ENCODE measurements around the gene WASF2.
A peak's percentile ranks its signal among the peaks of the same experiment; 100 is the strongest.

Gene WASF2

DNA sequence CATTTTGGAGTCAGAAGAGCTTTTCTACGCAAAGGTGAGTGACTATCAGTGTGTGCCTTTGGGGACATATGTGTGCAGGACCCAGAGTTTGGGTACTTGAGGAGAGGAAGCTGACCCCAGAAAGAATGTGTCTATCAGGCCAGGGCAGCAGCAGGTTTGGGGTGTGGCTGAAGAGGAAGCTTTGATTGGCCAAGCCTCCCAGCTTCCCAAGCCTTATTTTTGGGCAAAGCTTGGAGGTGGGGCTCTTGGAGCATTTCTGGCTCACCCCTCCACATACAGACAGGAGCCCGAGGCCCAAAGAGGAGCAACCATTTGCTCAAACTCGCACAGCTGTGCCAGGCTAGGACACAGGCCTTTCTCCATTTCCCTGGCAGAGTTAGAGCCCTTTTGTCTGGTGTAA is 92.9 kb downstream of the WASF2 start:
- Histone ChIP-seq H3K4me3 (ENCODE audit: low read depth in 1 of 2, low read length in 1 of 2) (no peak overlapping the region), H3K4me1 (ENCODE audit: control insufficient read depth in 1 of 2, insufficient read depth in 1 of 2, low read depth in 1 of 2, low read length in 1 of 2) (peaks cover 8 to 11% of the 10 kb centered on the region in 2 experiments), H3K36me3 (no peaks in the 10 kb centered on the region), H3K27ac (no peak overlapping the region), H3K27me3 (peaks cover 25% of the 10 kb centered on the region), H3K9me3 (no peaks in the 10 kb centered on the region)
- TF ChIP-seq, protein P1, sequence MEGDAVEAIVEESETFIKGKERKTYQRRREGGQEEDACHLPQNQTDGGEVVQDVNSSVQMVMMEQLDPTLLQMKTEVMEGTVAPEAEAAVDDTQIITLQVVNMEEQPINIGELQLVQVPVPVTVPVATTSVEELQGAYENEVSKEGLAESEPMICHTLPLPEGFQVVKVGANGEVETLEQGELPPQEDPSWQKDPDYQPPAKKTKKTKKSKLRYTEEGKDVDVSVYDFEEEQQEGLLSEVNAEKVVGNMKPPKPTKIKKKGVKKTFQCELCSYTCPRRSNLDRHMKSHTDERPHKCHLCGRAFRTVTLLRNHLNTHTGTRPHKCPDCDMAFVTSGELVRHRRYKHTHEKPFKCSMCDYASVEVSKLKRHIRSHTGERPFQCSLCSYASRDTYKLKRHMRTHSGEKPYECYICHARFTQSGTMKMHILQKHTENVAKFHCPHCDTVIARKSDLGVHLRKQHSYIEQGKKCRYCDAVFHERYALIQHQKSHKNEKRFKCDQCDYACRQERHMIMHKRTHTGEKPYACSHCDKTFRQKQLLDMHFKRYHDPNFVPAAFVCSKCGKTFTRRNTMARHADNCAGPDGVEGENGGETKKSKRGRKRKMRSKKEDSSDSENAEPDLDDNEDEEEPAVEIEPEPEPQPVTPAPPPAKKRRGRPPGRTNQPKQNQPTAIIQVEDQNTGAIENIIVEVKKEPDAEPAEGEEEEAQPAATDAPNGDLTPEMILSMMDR (IDR thresholded peaks at IDR 0.05) = no peak

DNA sequence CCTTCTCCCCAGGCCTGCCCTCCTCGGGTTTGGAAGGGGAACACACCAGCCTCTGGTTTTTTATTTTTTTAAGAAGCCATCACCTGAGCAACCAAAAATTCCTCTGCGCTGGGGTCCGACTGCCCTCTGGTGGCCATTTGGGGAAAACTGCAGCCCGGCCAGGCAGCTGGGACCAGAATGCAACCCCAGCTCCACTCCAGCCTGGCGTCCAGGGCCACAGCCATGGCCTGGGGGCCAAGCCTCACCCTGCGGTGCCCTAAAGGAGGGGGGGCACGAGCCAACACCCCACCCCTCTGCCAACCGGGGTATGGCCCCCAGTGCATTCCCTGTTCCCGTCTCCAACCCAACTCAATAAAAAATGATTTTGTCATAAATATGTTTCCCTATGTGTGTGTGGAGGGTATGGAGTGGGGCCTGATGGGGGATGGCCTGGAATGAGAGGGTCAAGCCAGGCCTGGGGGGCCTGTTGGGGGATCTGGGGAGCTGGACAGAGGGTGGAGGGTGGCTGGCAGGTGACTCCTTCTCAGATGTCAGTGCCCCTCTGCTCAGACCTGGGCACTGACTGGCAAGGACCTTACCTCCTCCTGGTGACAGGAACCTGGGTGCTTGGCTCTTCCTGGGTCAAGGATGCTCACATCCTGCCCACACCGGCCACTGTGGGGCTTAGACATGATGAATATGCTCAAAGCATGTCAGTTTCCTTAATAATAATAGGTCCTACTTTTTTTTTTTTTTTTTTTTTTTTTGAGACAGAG is 94.3 kb downstream of the WASF2 start:
- TF ChIP-seq, protein P1 (IDR thresholded peaks at IDR 0.05) = peak; percentile 94
- Histone ChIP-seq H3K9me3 (no peaks in the 10 kb centered on the region), H3K4me1 (ENCODE audit: control insufficient read depth in 1 of 2, insufficient read depth in 1 of 2, low read depth in 1 of 2, low read length in 1 of 2) (peaks cover 14 to 17% of the 10 kb centered on the region in 2 experiments), H3K36me3 (no peaks in the 10 kb centered on the region), H3K4me3 (ENCODE audit: low read depth in 1 of 2, low read length in 1 of 2) (no peak overlapping the region), H3K27ac (no peak overlapping the region), H3K27me3 (peaks cover 40% of the 10 kb centered on the region)

DNA sequence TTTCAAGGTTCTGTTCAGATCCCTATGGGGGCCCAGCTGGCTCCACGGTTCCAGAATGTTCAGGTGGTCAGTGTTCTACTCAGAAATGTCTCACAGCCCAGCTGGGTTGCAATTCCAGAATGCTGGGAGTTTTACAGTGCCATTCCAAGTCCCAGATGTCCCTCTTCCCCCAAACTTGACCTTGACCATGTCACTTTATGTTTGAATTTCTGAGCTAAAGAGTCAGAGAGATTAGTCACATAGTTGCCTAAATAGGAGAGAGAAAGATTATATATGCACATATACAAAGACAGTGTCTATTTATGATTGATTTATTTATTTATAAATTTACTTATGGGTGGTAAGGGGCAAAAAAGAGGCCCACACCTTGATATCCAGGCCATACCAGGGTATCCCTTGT is 95.0 kb downstream of the WASF2 start:
- Histone ChIP-seq H3K36me3 (no peaks in the 10 kb centered on the region), H3K27ac (no peak overlapping the region), H3K9me3 (no peaks in the 10 kb centered on the region), H3K27me3 (peaks cover 47% of the 10 kb centered on the region), H3K4me3 (ENCODE audit: low read depth in 1 of 2, low read length in 1 of 2) (no peak overlapping the region), H3K4me1 (ENCODE audit: control insufficient read depth in 1 of 2, insufficient read depth in 1 of 2, low read depth in 1 of 2, low read length in 1 of 2) (peaks cover 14 to 17% of the 10 kb centered on the region in 2 experiments)
- TF ChIP-seq, protein P1 (IDR thresholded peaks at IDR 0.05) = no peak

DNA sequence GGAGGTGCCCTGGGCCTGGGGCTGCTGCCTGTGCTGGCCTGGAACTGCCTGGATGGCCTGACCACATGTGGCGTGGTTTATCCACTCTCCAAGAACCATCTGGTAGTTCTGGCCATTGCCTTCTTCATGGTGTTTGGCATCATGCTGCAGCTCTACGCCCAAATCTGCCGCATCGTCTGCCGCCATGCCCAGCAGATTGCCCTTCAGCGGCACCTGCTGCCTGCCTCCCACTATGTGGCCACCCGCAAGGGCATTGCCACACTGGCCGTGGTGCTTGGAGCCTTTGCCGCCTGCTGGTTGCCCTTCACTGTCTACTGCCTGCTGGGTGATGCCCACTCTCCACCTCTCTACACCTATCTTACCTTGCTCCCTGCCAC is 95.7 kb downstream of the WASF2 start:
- TF ChIP-seq, protein P1 (IDR thresholded peaks at IDR 0.05) = no peak
- peaks cover 54% of the 10 kb centered on the region for H3K27me3 ChIP-seq
- H3K9me3 ChIP-seq = no peaks in the 10 kb centered on the region
- no peak overlapping the region for H3K27ac ChIP-seq
- H3K36me3 ChIP-seq = no peaks in the 10 kb centered on the region
- H3K4me3 ChIP-seq (ENCODE audit: low read depth in 1 of 2, low read length in 1 of 2) = no peak overlapping the region
- H3K4me1 ChIP-seq (ENCODE audit: control insufficient read depth in 1 of 2, insufficient read depth in 1 of 2, low read depth in 1 of 2, low read length in 1 of 2) = peaks cover 14 to 17% of the 10 kb centered on the region in 2 experiments

DNA sequence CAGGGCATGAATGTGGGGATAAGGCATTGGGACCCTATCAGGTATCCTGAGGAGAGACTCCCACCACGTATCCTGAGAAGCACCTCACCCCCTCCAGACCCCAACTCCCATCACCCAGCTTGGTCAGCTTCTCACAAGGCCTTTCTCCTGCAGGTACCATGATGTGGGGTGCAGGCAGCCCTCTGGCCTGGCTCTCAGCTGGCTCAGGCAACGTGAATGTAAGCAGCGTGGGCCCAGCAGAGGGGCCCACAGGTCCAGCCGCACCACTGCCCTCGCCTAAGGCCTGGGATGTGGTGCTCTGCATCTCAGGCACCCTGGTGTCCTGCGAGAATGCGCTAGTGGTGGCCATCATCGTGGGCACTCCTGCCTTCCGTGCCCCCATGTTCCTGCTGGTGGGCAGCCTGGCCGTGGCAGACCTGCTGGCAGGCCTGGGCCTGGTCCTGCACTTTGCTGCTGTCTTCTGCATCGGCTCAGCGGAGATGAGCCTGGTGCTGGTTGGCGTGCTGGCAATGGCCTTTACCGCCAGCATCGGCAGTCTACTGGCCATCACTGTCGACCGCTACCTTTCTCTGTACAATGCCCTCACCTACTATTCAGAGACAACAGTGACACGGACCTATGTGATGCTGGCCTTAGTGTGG is 96.2 kb downstream of the WASF2 start:
- Histone ChIP-seq H3K27ac (no peak overlapping the region), H3K4me3 (ENCODE audit: low read depth in 1 of 2, low read length in 1 of 2) (no peak overlapping the region), H3K36me3 (no peaks in the 10 kb centered on the region), H3K4me1 (ENCODE audit: control insufficient read depth in 1 of 2, insufficient read depth in 1 of 2, low read depth in 1 of 2, low read length in 1 of 2) (peaks cover 14 to 17% of the 10 kb centered on the region in 2 experiments), H3K27me3 (peaks cover 54% of the 10 kb centered on the region), H3K9me3 (no peaks in the 10 kb centered on the region)
- TF ChIP-seq, protein P1 (IDR thresholded peaks at IDR 0.05) = no peak
